B cell (primary cell): ENCODE data around the gene MBP. TPM values are rescaled to one million over a fixed set of nuclear protein-coding genes. Genes with fewer than 3 reads are reported as not detected.
A peak's percentile ranks its signal among the peaks of the same experiment; 100 is the strongest.

Experiments
- ATAC-seq: fragments of 200-7000 bp; cut with Tn5 transposase; one replicate; pipeline ENCODE4 v1.10.0; 2021; ENCODE audit warnings: low read depth, mild to moderate bottlenecking, moderate number of reproducible peaks, moderate library complexity
- CTCF ChIA-PET: fragments of 350-600 bp; sonication (Branson Sonifier 250); formaldehyde crosslinking; loops from one replicate; lab custom pipeline; 2021; ENCODE audit warnings: antibody characterized with exemption, inconsistent platforms; lab: Charles Lee
- POLR2A ChIA-PET: fragments of 350-600 bp; sonication (Branson Sonifier 250); formaldehyde crosslinking; loops from one replicate; lab custom pipeline; 2021; ENCODE audit warnings: antibody characterized with exemption; lab: Charles Lee
- DNase-seq: peaks from one replicate; pipeline ENCODE4 v3.0.0; 2013
- H2AFZ ChIP-seq: 2 replicates; pipeline ENCODE4 v1.6.1; 2012; ENCODE audit warnings: mild to moderate bottlenecking, low read depth, low read length; ENCODE audit not compliant: insufficient read depth, poor library complexity, severe bottlenecking
- H3K27ac ChIP-seq, 2 donors: 1 replicate in 1 of 2; 2 replicates in 1 of 2; pipeline ENCODE4 v1.5.1; 2012 to 2013; ENCODE audit warnings: low read length in 2 of 2, mild to moderate bottlenecking in 2 of 2, moderate library complexity in 1 of 2
- H3K27me3 ChIP-seq, 4 experiments: fragments of 200-600 bp in 1 of 4; sonication (generic) in 1 of 4; replicated peaks in 1 of 4; 1 replicate in 2 of 4; 2 replicates in 2 of 4; pipeline versions ENCODE4 v1.6.1 to v1.7.0; 2013 to 2016; ENCODE audit warnings: low read length in 3 of 4, mild to moderate bottlenecking in 2 of 4, mixed read lengths in 1 of 4, moderate library complexity in 1 of 4; ENCODE audit not compliant: insufficient read depth in 4 of 4, control insufficient read depth in 3 of 4; ENCODE audit errors: control extremely low read depth in 1 of 4
- H3K36me3 ChIP-seq, 2 experiments: replicated peaks in 1 of 2; 1 replicate in 1 of 2; 2 replicates in 1 of 2; pipeline versions ENCODE4 v1.6.1 to v1.7.1; 2013; ENCODE audit warnings: low read length in 1 of 2; ENCODE audit not compliant: insufficient read depth in 2 of 2, control insufficient read depth in 1 of 2; ENCODE audit errors: control extremely low read depth in 1 of 2, extremely low read depth in 1 of 2
- H3K4me1 ChIP-seq, 2 donors: fragments of 200-600 bp in 1 of 2; sonication (generic) in 1 of 2; 1 replicate in 1 of 2; 2 replicates in 1 of 2; pipeline versions ENCODE4 v1.5.1 to v1.6.1; 2013 to 2017; ENCODE audit warnings: low read length in 2 of 2; ENCODE audit not compliant: control insufficient read depth in 2 of 2, insufficient read depth in 2 of 2
- H3K4me2 ChIP-seq: replicated peaks from 2 replicates; pipeline ENCODE3; 2012; ENCODE audit warnings: mild to moderate bottlenecking, low read depth, low read length; ENCODE audit not compliant: poor library complexity, severe bottlenecking
- H3K4me3 ChIP-seq, 5 experiments: fragments of 200-600 bp in 1 of 5; sonication (generic) in 1 of 5; 1 replicate in 3 of 5; 2 replicates in 2 of 5; pipeline versions ENCODE4 v1.5.1 to v1.7.0; 2011 to 2016; ENCODE audit warnings: low read length in 4 of 5, mild to moderate bottlenecking in 4 of 5, low read depth in 2 of 5, control low read depth in 1 of 5, moderate library complexity in 1 of 5; ENCODE audit not compliant: insufficient read depth in 1 of 5; ENCODE audit errors: control extremely low read depth in 1 of 5, extremely low read depth in 1 of 5
- H3K79me2 ChIP-seq: fragments of 200-600 bp; sonication (generic); one replicate; pipeline ENCODE4 v1.6.0; 2016; ENCODE audit warnings: low read length; ENCODE audit not compliant: control insufficient read depth, insufficient read depth
- H3K9ac ChIP-seq: fragments of 200-600 bp; sonication (generic); 2 replicates; pipeline ENCODE4 v1.6.1; 2017; ENCODE audit warnings: mild to moderate bottlenecking, low read length, moderate library complexity
- H3K9me3 ChIP-seq, 3 donors: one replicate each; pipeline versions ENCODE4 v1.6.1 to v1.7.1; 2013; ENCODE audit warnings: low read length in 2 of 3; ENCODE audit not compliant: control insufficient read depth in 2 of 3, insufficient read depth in 1 of 3; ENCODE audit errors: control extremely low read depth in 1 of 3
- H4K20me1 ChIP-seq: 2 replicates; pipeline ENCODE4 v1.6.0; 2012; ENCODE audit warnings: mild to moderate bottlenecking, low read length; ENCODE audit not compliant: insufficient read depth, control insufficient read depth, poor library complexity, severe bottlenecking
- H3K27ac Mint-ChIP-seq: one replicate; pipeline ENCODE4 v1.8.0; 2021; ENCODE audit warnings: mixed read lengths
- H3K27me3 Mint-ChIP-seq: one replicate; pipeline ENCODE4 v1.8.0; 2021; ENCODE audit warnings: mixed read lengths
- H3K4me1 Mint-ChIP-seq: one replicate; pipeline ENCODE4 v1.8.0; 2021; ENCODE audit warnings: mixed read lengths
- H3K4me3 Mint-ChIP-seq: one replicate; pipeline ENCODE4 v1.8.0; 2021; ENCODE audit warnings: mixed read lengths
- H3K9me3 Mint-ChIP-seq: one replicate; pipeline ENCODE4 v1.8.0; 2022; ENCODE audit warnings: mixed read lengths; ENCODE audit not compliant: insufficient read depth
- CTCF ChIP-seq: fragments of 200-600 bp; IDR thresholded peaks from one replicate; pipeline ENCODE4 v1.8.0; 2022; ENCODE audit warnings: antibody characterized with exemption, mild to moderate bottlenecking
- EZH2 ChIP-seq: IDR thresholded peaks from 2 replicates; pipeline ENCODE4 v1.6.1; 2012; ENCODE audit warnings: borderline replicate concordance, low read depth, mild to moderate bottlenecking, moderate library complexity, low read length; ENCODE audit not compliant: insufficient read depth, poor library complexity, severe bottlenecking
- WGBS: methylation state at CpG from one replicate; pipeline ENCODE4 v1.1.5; 2013; ENCODE audit warnings: missing lambda C conversion rate; ENCODE audit not compliant: insufficient coverage; 5-methylcytosine and 5-hydroxymethylcytosine counted together
- intact Hi-C: fragments of 100-400 bp; cut with micrococcal nuclease; formaldehyde crosslinking; loops from one replicate; pipeline ENCODE4 v1.10.0; 2022
- polyA plus RNA-seq: library from polyadenylated mRNA; depleted of rRNA; stranded (reverse); fragments of >200 nt; gene quantifications from 2 replicates; pipeline ENCODE4 v1.2.3, GENCODE V29; 2012
- total RNA-seq, 2 donors: library from RNA; stranded (reverse); fragments of 120-200 nt in 1 of 2; gene quantifications; 1 replicate in 1 of 2; 2 replicates in 1 of 2; pipeline versions ENCODE4 v1.2.3 to v1.2.4, GENCODE V29; 2013 to 2022

Gene MBP
- total and polyA plus RNA-seq, 2 donors (not counting 1 experiment from before 2014, with no cell fraction given) = 30.1 to 192 TPM

GRCh38 chr18:76960528-76961035 is 172.0 kb downstream of the MBP start:
- no peak overlapping the region for H3K9ac ChIP-seq
- no peak overlapping the region for H3K27ac ChIP-seq
- H2AFZ ChIP-seq = no peak overlapping the region
- ATAC-seq (no peak), DNase-seq (peak; percentile 28)
- no peak for TF ChIP-seq EZH2
- TF ChIP-seq CTCF = no peak
- ChIA-PET CTCF (interaction anchor here (1.0 to 15.9 kb wide), 7 partner anchors 10 to 251 kb away, joined by 3 to 287 read pairs (median 4); no protein-coding TSS in a partner anchor), POLR2A (no interaction called here)
- intact Hi-C loops = loop anchor here (10.0 kb wide), 1 partner anchor 466 kb away; the partner anchor contains the start of gene ZNF516
- peaks cover 0 to 38% of the 10 kb centered on the region in 2 experiments for H3K36me3 ChIP-seq
- H3K4me1 ChIP-seq = peaks cover 43 to 44% of the 10 kb centered on the region in 2 donors
- H3K9me3 ChIP-seq = no peaks in the 10 kb centered on the region
- H3K4me3 ChIP-seq = no peak overlapping the region
- no peak overlapping the region for H3K27ac Mint-ChIP-seq
- no peak overlapping the region for H3K4me2 ChIP-seq
- 94% methylated on average over 11 of the region's 16 CpGs for WGBS
- no peaks in the 10 kb centered on the region for H4K20me1 ChIP-seq
- H3K4me1 Mint-ChIP-seq = peaks cover 37% of the 10 kb centered on the region
- H3K79me2 ChIP-seq = peaks cover 13% of the 10 kb centered on the region
- H3K9me3 Mint-ChIP-seq = no peaks in the 10 kb centered on the region
- no peaks in the 10 kb centered on the region for H3K27me3 Mint-ChIP-seq
- no peak overlapping the region for H3K4me3 Mint-ChIP-seq
- H3K27me3 ChIP-seq = no peaks in the 10 kb centered on the region

GRCh38 chr18:76959605-76960004 is 173.0 kb downstream of the MBP start:
- H3K4me3 ChIP-seq = no peak overlapping the region
- H3K9ac ChIP-seq = no peak overlapping the region
- H3K79me2 ChIP-seq = peaks cover 6% of the 10 kb centered on the region
- peaks cover 0 to 38% of the 10 kb centered on the region in 2 experiments for H3K36me3 ChIP-seq
- H3K27ac Mint-ChIP-seq = peak overlapping the region; percentile 69
- DNase-seq = no peak
- intact Hi-C loops = loop anchor here (10.0 kb wide), 1 partner anchor 465 kb away; the partner anchor contains the start of gene ZNF516
- H3K4me3 Mint-ChIP-seq = no peak overlapping the region
- H3K4me2 ChIP-seq = no peak overlapping the region
- TF ChIP-seq CTCF (no peak), EZH2 (no peak)
- H3K27ac ChIP-seq = no peak overlapping the region
- no peaks in the 10 kb centered on the region for H3K9me3 Mint-ChIP-seq
- ChIA-PET CTCF (interaction anchor here (0.7 to 15.9 kb wide), 5 partner anchors 20 to 251 kb away, joined by 3 to 287 read pairs (median 3); no protein-coding TSS in a partner anchor), POLR2A (no interaction called here)
- H3K27me3 Mint-ChIP-seq = no peaks in the 10 kb centered on the region
- no peak for ATAC-seq
- no peak overlapping the region for H2AFZ ChIP-seq
- peaks cover 37% of the 10 kb centered on the region for H3K4me1 Mint-ChIP-seq
- peaks cover 33 to 34% of the 10 kb centered on the region in 2 donors for H3K4me1 ChIP-seq
- no peaks in the 10 kb centered on the region for H3K9me3 ChIP-seq
- no peaks in the 10 kb centered on the region for H4K20me1 ChIP-seq
- 97% methylated on average over 7 of the region's 8 CpGs for WGBS
- no peaks in the 10 kb centered on the region for H3K27me3 ChIP-seq
